Spleen (tissue), 7 donors: ENCODE results near the gene CCDC34.

ENCODE experiments used
- CTCF ChIP-seq, 11 experiments: fragments of 200-600 bp in 7 of 11; fragments of 450-650 bp in 4 of 11; sonication (generic) in 4 of 11; IDR thresholded peaks in 8 of 11; conservative IDR thresholded peaks in 3 of 11; 1 replicate in 7 of 11; 2 replicates in 4 of 11; pipeline versions ENCODE4 v1.4.0 to v1.8.0; 2016 to 2021; ENCODE audit warnings: antibody characterized with exemption in 11 of 11, inconsistent platforms in 4 of 11, mild to moderate bottlenecking in 1 of 11
- POLR2A ChIP-seq, 3 donors: fragments of 450-650 bp; IDR thresholded peaks; one replicate each; pipeline ENCODE4 v1.5.1; 2017; ENCODE audit warnings: antibody characterized with exemption in 3 of 3, mild to moderate bottlenecking in 1 of 3
- POLR2AphosphoS5 ChIP-seq, 3 donors: sonication (generic); formaldehyde crosslinking; IDR thresholded peaks; one replicate each; pipeline ENCODE4 v1.5.1; 2017; ENCODE audit warnings: antibody characterized with exemption in 3 of 3
- donor health status: DM: no; HTN: no; CAD: no; lungs with moderate emphysema.
- donor health status: DM: no; HTN: no; CAD: no.
- donor health status: DM: no; HTN: no; CAD: no.

DNA sequence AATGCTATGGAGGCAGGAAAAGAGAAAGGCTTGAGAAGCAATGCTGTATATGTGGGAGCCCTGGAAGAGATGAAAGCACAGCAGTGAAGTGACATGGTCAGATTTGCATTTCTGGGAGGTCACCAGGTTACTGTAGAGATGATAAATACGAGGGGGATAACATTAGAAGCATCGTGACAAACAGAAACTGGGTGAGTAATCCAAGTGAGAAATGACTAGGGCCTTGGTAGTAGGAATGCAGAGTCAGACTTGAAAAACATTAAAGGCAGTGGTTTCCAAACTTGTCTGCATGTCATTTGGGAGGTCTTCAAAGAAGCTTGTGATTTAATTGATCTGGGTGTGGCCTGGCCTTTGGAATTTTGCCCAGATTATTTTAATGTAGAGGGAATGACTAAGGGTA lies 43.9 kb downstream of the CCDC34 start:
- no peak for TF ChIP-seq CTCF (IDR thresholded peaks at IDR 0.05 in 8 of 11, conservative IDR thresholded peaks at IDR 0.05 in 3 of 11)
- TF ChIP-seq POLR2A (IDR thresholded peaks at IDR 0.05) = no peak
- no peak for TF ChIP-seq POLR2AphosphoS5 (IDR thresholded peaks at IDR 0.05)
